ENCODE data around the gene GRIK4. TPM values are rescaled to one million over a fixed set of nuclear protein-coding genes. Genes with fewer than 3 reads are reported as not detected.

Gene GRIK4
- total and polyA plus RNA-seq, 11 donors, result 0.04 to 0.45 (median 0.12) TPM; not detected in 6

DNA sequence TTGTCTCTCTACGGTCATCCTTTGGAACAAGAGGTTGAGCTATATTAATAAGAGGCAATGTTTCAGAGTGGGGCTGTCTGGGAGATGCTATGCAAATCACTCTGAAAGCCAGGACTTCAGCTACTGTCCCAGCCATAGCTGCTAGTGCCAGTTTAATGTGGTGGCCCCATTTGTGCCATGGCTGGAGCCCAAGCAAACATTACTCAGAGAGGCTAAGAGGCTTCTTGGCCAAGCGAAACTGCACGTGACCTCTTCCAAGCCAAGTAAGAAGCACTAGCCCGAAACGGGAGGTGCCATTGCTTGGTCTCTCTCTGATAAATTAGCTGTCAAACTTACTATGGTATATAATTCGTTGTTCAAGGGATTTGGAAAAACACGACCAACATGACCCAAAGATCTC lies 462.0 kb downstream of the GRIK4 start:
- Histone ChIP-seq H3K27me3 (peaks cover 0 to 14% (median 5%) of the 10 kb centered on the region in 9 donors), H3K4me3 (no peak overlapping the region), H3K36me3 (no peaks in the 10 kb centered on the region), H3K9me3 (no peaks in the 10 kb centered on the region), H3K27ac (no peak overlapping the region), H3K4me1 (no peaks in the 10 kb centered on the region)
- WGBS, 4 donors, result 83 to 87% (median 85%) methylated on average over 7 of the region's 7 CpGs
- intact Hi-C loops (cut with DNase I), result no loop called here
- TF ChIP-seq, protein P1, sequence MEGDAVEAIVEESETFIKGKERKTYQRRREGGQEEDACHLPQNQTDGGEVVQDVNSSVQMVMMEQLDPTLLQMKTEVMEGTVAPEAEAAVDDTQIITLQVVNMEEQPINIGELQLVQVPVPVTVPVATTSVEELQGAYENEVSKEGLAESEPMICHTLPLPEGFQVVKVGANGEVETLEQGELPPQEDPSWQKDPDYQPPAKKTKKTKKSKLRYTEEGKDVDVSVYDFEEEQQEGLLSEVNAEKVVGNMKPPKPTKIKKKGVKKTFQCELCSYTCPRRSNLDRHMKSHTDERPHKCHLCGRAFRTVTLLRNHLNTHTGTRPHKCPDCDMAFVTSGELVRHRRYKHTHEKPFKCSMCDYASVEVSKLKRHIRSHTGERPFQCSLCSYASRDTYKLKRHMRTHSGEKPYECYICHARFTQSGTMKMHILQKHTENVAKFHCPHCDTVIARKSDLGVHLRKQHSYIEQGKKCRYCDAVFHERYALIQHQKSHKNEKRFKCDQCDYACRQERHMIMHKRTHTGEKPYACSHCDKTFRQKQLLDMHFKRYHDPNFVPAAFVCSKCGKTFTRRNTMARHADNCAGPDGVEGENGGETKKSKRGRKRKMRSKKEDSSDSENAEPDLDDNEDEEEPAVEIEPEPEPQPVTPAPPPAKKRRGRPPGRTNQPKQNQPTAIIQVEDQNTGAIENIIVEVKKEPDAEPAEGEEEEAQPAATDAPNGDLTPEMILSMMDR (IDR thresholded peaks at IDR 0.05), result no peak
- TF ChIP-seq POLR2A (IDR thresholded peaks at IDR 0.05), result no peak
- ATAC-seq (no peak), DNase-seq (no peak)

DNA sequence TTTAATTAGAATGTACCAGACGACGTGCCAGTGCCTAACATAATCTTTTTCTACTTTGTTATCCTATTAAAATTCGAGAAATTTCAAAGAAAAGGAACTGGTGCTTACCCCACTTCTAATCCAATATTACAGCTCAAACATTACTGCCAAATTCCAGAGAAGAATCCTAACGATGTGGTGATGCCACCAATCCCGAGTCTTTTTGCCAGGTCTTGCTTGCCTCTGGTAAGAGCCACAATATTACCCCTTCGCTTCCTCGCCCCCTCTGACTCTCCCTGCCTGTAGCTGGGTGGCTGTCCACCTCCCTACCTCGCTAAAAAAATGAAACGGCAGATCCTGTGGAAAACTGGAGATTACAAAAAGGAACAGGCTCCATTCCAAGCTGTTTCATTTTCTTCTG lies 462.9 kb downstream of the GRIK4 start:
- DNase-seq (no peak), ATAC-seq (no peak)
- intact Hi-C loops (cut with DNase I), result no loop called here
- H3K9me3 ChIP-seq, result no peaks in the 10 kb centered on the region
- H3K4me3 ChIP-seq, result no peak overlapping the region
- H3K27ac ChIP-seq, result no peak overlapping the region
- H3K27me3 ChIP-seq, result peaks cover 0 to 14% (median 5%) of the 10 kb centered on the region in 9 donors
- no peak for TF ChIP-seq POLR2A (IDR thresholded peaks at IDR 0.05)
- TF ChIP-seq, protein P1 (IDR thresholded peaks at IDR 0.05), result no peak
- 61 to 70% (median 64%) methylated on average over 9 of the region's 9 CpGs for WGBS, 4 donors
- H3K36me3 ChIP-seq, result no peaks in the 10 kb centered on the region
- no peaks in the 10 kb centered on the region for H3K4me1 ChIP-seq

DNA sequence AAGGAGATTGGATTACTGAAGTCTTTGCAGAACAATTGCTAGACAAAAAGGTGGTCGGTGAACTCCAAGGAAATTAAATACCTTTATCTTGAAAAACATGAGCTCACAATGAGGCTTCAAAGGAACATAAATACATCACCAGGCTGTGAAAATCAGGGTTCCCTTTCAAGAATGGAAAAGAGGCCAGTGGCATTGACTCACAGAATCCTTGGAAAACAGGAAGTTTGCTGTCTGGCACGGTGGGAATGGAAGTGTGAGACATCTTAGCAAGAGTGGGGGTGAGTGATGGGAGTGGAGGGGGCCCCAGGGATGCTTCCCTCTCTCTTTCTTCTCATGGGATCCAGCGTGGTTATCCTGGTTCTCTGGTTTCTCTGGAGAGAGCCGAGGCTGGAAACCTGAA lies 463.4 kb downstream of the GRIK4 start:
- H3K36me3 ChIP-seq, result no peaks in the 10 kb centered on the region
- ATAC-seq, result no peak
- H3K9me3 ChIP-seq, result no peaks in the 10 kb centered on the region
- H3K27me3 ChIP-seq, result peaks cover 0 to 14% (median 5%) of the 10 kb centered on the region in 9 donors
- no peaks in the 10 kb centered on the region for H3K4me1 ChIP-seq
- DNase-seq, result no peak
- H3K27ac ChIP-seq, result no peak overlapping the region
- intact Hi-C loops (cut with DNase I), result no loop called here
- WGBS, 4 donors, result 34 to 36% (median 35%) methylated on average over 4 of the region's 4 CpGs
- no peak overlapping the region for H3K4me3 ChIP-seq
- TF ChIP-seq POLR2A (IDR thresholded peaks at IDR 0.05), result no peak
- TF ChIP-seq, protein P1 (IDR thresholded peaks at IDR 0.05), result no peak

DNA sequence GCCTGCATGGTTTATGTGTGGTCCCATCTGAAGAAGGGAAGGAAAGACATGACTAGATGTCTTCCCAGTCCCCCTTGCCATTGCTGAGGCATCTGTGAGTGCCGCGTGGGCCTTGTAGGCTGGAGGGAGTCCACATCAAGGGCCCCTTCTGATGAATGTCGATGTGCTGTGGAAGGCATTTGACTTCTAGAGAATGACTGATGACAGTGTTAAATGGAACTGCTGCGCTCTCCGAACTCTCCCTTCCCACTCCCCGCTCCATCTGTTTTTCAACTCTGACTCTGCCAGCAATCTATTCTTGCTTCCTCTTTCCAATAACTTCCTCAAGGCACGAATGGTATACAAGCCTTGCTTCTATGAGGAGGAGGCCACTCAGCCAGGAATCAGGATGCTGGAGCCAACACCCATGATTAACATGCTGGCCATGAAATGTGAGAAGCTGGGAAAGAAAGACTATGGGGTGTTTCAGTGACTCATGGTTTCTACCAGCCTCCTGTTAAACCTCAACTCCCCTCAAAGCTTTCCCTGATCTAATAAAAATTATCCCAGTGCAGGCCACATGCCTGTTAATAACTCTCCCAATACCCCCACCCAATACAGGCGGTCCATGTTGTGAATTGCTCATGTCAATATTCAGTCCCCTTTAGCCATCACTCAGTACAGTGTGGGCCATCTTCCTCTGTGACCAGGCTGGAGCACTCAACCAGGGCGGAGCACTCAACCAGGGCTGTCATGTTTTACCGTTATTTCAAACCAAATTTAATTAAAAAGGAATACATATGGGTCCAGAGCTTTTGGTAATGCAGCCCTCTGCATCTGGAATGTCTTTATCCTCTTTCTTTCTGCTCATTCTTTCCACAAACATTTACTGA lies 466.0 kb downstream of the GRIK4 start:
- ATAC-seq (no peak), DNase-seq (no peak)
- WGBS, 4 donors, result 70 to 77% (median 71%) methylated on average over 10 of the region's 10 CpGs
- peaks cover 0 to 8% (median 0%) of the 10 kb centered on the region in 9 donors for H3K27me3 ChIP-seq
- no peaks in the 10 kb centered on the region for H3K4me1 ChIP-seq
- H3K4me3 ChIP-seq, result no peak overlapping the region
- no peaks in the 10 kb centered on the region for H3K9me3 ChIP-seq
- intact Hi-C loops (cut with DNase I), result no loop called here
- no peaks in the 10 kb centered on the region for H3K36me3 ChIP-seq
- TF ChIP-seq POLR2A (IDR thresholded peaks at IDR 0.05), result no peak
- TF ChIP-seq, protein P1 (IDR thresholded peaks at IDR 0.05), result no peak
- no peak overlapping the region for H3K27ac ChIP-seq
